Activated CD4-positive, alpha-beta T cell treated with anti-CD3 and anti-CD28 coated beads, Interleukin-2, amount 50 U/mL, for 16 hours (primary cell): Measurements from ENCODE around the gene SMCP.

ENCODE experiments used
- DNase-seq: peaks from one replicate; pipeline ENCODE4 v3.0.0-alpha.2; 2020

Gene SMCP, protein sequence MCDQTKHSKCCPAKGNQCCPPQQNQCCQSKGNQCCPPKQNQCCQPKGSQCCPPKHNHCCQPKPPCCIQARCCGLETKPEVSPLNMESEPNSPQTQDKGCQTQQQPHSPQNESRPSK

DNA sequence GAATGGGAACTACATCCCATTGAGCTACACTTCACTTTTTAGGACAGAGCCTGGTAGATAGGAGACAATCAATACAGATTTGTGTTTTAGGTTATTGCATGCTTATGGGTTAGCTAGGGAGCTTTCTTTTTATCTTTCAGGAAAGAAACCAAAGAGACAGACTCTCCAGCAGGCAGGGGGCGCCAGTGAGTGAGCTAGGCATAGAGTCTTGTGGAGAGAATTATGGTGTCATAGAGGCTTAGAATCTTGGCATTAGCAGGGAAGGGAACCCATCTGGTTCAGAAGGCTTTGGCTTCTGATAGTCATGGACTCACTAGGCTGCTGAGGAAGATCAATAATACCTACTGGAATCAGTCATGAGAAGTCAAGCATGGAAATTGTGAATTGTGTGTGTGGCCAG is at the start of gene SMCP:
Gene SMCP (plus strand): TSS at position 281 of the 400 bp plus-strand sequence. CDS start 6,101 bp downstream, outside the sequence.
- DNase-seq, result peak; percentile 22

DNA sequence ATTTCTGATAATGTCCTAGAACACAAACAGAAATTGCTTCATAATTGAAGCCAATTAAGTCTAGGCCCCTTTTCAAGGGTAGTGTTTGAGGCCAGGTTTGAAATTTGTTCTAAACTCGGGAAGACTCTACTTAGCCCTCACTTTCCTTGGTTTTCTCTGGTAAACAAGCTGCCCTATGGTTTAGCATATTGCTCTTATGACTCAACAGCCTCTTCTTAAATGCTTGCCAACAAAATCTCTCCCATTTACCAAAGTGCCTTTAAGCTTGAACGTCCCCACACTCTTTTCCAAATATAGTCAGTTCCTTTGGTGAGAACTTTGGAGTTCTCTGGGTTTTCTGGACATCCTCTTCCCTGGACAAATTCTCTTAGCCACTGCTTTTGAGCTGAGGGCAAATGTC is 41.3 kb upstream of the SMCP start:
- no peak for DNase-seq

DNA sequence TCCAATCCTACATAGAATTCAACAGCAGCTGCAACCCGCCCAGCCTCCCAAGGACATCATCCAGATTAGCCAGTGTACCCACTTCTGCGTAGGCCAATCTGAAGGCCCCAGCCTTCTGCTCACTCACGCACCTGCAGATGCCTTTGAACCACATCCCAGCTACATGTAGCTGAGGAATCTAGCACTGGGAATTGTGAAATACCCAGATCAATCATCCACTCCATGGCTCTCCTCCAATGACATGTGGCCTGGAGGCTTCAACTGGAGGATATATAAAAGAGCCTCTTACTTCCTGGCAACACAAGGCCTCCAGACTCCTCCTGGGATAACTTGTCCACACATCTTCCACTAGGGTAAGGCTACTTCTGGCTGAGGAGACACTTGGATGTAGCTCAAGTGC is 35.6 kb upstream of the SMCP start, which contains the start of gene LCE6A:
Gene LCE6A (plus strand): TSS at position 301 of the 400 bp plus-strand sequence. CDS start 665 bp downstream, outside the sequence.
- DNase-seq, result no peak

DNA sequence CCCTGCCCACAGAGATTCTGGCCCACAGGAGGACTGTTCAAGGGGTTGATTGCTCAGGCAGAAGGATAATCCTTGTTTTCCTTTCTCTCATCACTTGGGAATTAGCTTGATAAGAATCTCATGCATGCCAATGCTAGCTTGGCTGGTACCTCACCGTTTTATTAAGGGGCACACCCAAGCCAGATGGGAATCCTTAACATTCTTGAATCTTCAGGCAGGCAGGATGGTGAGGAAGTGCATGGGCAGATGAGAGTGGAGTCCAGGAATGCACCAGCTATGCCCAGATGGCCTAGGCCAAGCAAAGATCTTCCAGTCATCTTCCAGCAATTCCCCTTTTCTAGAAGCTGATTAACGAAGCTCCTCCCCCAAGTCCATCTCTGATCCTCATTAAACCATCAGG is 22.5 kb upstream of the SMCP start:
- no peak for DNase-seq

DNA sequence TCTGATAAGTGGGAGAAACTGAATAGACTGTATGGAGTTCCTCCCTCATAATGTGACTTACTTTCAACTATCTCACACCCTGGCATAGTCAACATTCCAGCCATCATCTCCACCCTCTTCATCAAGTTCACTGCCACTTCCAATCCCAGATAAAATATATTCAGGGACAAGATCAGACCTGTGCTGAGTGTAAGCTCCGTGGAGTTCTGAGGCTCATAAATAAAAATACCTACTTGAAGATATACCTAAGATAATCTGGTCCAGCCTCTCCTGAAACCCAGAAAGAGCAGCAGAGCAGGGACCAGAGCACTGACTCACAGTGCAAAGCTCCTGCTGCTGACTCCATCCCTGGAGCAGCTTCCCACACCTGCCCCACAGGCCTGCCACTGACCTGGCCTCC is 20.1 kb upstream of the SMCP start:
- DNase-seq, result no peak

DNA sequence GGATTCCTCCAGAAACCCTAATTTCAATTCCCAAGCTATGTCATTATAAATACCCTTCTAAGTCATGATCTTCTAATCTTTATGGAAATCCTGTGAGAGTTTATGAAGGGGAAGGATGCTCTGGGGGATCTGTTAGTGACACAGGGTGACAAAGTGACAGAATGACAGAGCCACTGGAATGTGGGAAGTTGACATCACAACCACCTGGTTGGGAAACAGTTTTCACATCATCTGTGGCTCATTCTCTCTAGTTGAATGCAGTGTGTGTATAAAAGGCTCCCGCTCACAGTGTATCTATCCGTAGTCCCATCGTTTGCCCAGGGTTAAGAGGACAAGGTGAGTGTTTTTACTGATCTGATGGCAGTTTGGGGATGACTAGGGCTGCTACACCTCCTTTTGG is 18.4 kb upstream of the SMCP start, which contains the start of gene LCE7A:
Gene LCE7A (plus strand): TSS at position 301 of the 400 bp plus-strand sequence. CDS start 702 bp downstream, outside the sequence.
- no peak for DNase-seq

DNA sequence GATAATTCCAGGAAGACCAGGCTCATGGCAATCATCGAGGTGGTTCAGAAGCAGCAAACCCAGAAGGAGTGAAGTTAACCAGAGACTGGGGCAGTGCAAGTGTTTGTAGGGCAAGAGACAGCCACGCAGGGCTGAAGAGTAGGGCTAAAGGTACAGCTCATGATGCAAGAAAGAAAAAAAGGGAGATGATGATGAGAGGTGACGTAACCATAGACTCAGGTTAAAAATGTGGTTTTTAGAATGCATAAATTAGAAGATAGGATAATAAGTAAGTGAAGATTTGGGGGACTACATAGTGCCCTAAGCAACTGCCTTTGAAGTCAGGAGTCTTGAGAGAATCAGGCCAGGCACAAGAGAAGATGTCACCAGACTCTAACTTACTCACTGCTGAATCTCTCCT is 18.0 kb upstream of the SMCP start:
- DNase-seq, result no peak

DNA sequence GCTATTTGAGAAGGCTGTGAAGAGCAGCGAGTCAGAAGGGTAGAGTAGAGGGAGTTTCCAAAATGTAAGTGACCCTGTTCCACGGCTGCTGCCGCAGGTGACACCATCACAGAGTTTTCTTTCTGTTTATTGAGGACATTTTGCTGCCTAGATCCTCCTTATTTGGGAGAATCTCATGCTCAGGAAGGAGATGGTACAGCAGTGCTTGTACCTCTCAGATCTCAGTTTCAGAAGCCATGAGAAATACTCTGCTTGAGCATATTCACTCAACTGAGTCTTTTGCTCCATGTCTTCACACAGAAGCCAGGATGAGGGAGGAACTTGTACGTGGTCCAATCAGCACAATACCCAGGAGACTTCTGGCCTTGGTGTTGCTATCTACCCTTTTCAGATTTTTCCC is 16.7 kb upstream of the SMCP start:
- no peak for DNase-seq

DNA sequence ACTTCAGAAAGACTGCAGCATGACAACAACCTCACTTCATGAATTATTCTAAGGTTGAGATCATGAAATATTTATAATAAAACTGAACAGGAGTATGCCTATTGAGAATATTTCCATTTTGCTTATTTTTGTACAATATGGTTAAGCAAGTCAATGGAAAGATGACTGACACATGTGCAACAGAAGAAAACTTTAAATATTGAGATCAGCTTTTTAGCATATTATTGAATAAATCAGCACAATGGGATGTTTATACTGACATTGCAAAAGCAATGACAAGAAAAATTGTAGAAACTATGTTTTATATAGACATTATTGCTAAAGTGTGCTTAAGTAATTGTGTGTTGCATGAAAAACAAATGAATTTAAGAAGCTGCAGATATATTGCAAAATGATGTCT is 13.7 kb upstream of the SMCP start:
- DNase-seq, result no peak

DNA sequence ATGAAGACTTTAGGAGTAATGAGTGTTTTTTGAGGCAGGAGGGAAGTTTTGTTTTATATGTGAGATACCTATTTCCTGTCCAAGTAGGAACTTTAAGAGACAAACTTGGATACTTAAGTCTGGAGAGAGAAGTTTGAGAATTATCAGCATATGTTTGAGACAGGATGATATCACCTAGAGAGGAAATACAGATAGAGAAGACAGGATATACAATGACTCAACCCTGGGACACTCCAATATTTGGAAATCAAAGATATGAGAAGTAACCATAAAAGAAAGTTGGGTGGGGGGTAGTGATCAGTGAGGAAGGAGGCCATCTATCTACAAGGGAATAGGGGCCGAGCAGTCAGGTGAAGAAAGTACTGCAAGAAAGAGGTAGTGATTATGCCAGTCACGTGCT is 11.8 kb upstream of the SMCP start:
- no peak for DNase-seq

DNA sequence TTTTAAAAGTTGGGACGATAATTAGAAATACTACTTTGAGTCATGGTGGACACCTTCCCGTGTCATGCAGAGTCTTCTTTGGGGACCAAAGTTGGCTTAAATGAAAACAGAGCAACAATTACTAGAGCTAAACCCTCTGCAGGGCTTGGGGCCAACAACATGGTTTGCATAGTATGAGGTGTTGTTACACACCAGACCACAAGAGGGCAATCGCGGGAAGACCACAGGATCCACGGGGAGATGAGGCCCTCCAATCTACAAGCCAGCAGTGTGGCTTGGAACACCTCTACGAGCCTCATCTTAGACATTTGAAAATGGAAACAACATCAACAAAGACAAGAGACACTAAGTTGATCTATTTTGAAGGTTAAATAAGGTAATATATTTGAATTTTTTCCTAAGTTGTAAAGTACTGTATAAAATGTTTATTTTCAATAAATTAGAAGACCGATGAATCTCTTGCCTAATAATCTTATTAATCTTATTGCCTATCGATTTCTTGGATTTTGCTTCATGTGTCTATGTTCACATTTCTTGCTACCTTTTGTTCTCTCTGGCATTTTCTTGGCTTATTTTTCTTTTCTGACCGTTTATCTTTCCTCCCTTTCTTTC is 8.2 kb upstream of the SMCP start:
- DNase-seq, result peak; percentile 69

DNA sequence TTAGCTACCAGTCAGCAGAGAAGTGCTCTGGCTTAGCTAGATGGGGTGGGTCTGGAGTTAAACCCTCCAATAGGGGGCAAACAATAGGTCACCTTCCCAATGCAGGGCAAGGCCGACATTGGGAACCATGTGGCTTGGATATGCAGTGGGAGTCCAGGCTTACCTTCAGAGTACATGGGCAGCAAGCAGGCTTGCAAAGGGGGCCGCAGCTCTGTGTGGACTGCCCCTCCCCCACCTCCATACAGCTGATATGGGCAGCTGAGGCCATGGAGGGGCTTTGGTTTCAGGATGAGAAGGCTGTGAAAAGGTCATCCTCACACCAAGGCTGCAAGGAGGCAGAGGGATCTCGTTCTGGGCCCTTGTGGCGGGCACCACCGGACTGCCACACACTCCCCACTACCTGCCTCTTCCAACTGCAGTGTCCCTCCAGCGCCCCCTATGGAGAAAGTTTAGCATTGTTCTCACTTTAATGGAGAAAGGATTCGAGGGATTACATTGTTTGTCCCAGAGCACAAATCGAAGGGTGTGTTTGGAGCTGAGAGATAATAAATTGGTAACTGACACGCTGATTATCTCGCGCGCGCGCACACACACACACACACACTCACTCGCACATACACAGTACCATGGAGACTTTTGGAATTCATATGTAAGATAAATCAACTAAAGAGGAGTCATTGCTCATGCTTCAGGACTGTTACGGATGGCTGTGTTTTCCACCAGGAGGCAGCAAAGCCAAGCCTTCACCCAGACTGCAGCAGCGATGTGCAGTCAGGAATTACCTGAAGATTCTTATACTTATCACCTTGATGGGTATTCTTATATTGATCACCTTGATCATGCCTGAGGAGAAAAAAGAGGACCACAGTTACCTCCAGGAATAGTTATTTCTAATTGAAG is 7.0 kb upstream of the SMCP start:
- peak; percentile 23 for DNase-seq

DNA sequence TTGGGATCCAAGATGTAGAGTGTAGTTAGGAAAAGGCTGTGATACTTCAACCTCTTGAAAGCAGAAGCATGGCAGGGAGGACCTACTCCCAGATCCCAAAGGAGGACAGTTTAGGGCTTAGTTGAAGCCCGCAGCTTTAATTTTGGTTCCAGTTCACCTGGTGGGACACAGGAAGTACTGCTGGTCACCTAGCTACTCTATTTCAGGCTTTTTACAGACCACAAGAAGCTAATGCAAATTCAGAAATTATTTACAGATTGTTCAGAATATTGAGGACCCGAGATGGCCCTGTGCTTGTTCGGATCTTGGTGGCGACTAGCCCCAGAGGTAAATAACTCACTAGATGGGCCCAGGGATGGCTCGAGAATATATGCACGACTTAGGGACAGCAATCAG is 6.4 kb upstream of the SMCP start:
- DNase-seq, result no peak

DNA sequence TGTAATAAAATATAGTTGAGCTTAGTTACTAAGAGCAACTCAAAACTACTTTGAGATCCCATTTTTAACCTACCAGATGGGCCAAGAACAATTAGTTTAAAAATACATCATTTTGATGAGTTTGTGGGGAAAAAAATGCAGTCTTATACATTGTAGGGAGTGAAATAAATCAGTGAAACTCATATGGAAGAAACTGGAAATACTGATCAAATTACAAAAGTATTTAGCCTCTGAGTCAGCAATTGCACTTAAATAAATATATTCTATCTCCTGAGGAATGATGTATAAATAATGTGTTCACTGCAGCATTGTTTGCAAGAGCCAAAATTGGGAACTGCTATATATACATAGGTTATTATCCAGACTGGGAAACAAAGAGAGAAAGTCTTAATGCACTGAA is 4.6 kb upstream of the SMCP start:
- no peak for DNase-seq

DNA sequence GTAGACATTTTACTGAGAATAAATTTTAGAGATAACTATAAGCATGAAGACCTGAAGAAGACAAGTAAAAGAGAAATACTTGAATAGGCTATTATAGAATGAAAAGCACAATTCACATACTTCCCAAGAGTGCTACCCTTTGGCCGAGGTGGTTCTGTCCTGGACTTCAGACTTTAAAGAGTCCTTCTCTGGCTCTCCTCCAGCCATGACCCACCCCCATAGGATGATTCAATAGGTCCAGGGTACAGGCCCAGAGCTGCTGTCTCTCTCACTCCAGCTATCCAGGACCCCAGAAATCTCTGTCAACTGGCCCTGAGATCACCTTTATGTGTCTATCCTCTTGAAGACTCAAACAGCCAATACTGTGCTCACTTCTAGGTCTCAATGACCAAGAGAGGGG is 1.3 kb upstream of the SMCP start:
- DNase-seq, result no peak

DNA sequence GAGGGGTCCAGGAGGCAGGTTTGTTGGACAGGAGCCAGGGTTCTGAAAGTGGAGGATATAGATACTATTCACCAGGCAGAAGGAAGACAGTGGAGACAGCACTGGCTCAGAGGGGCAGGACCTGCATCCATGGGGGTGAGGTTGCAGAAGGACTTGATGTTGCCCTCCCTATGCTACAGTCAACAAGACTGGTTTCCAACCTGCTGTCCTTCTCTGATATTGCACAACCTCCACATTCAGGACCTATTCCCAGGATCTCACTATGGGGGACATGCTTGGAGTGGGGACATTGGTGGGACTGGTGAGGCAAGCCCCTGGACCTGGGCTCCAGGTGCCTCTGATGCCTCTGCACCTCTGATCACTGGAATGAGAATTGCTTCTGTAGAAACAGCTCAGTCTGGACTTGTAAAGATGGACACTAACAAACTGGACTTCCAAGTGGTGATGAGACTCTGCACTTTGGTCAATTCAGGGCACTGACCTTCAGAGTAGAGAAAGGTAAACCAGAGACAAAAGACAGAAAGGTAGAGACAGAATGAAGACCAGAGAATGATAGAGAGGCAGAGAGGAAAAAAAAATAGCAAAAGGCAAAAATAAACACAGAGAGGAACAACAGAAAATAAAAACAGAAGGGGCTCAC is 1.6 kb downstream of the SMCP start:
- no peak for DNase-seq

DNA sequence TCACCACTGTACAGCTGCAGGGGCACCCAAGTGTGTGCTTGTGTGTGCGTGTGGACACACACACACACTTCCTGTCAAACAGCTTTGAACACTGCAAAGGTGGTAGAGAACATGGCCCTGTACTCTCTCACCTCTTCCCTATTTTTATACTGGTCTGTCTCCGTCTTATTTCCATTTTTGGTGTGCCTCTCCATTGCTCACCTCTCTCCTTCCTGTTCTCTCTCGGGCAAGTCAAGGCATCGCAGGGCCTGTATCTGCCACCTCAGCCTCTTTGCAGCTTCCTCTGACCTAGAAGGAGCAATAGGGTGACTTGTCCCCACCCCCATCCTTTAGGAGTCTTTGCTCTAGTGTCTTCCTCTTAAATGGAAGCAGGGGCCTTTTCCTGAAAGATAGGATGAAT is 2.2 kb downstream of the SMCP start:
- DNase-seq, result no peak

DNA sequence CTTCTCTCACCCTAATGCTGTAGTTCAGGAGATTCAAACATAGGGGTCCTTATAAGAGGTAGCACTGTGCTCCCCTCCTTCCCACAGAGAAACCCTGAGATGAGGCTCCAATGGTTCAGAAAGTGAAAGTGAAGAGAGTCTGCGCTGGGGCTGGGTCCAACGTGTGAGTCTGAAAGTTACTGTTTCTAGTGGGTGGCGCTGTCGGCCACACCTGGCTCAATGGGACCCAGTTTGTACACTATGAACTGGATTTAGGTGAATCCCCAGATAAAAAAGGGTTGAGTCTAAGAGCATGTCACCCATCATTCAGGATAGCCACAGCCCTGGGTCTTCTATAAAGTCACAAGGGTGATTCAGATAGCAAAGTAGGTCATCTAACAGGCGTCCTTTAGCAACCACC is 2.8 kb downstream of the SMCP start:
- peak; percentile 2 for DNase-seq

DNA sequence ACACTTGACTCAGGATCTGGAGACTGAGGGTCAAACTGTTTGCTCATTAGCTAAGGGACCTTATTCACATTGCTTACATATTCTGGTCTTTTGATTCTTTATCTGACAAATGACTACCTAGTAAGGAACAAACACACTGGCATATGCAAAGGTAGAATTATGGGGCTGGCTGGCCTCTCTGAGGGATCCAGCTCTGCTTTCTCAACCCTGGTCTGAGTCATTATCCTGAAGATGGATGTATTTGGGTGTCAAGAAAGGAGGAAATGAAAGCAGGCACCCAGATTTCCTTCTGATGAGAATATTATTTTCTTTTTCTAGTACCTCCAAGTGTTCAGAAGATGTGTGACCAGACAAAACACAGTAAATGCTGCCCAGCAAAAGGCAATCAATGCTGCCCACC is 6.0 kb downstream of the SMCP start:
- DNase-seq, result no peak

DNA sequence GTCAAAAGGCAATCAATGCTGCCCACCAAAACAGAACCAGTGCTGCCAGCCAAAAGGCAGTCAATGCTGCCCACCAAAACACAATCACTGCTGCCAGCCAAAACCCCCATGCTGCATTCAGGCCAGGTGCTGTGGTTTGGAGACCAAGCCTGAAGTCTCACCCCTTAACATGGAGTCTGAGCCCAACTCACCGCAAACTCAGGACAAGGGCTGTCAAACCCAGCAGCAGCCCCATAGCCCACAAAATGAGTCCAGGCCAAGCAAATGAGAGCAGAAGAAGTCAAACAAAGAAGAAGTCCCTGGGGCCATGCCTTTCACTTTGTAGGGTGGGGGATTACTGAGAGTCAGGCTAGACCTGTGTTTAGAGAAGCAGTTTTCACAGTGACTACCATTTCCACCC is 6.4 kb downstream of the SMCP start:
- DNase-seq, result no peak

DNA sequence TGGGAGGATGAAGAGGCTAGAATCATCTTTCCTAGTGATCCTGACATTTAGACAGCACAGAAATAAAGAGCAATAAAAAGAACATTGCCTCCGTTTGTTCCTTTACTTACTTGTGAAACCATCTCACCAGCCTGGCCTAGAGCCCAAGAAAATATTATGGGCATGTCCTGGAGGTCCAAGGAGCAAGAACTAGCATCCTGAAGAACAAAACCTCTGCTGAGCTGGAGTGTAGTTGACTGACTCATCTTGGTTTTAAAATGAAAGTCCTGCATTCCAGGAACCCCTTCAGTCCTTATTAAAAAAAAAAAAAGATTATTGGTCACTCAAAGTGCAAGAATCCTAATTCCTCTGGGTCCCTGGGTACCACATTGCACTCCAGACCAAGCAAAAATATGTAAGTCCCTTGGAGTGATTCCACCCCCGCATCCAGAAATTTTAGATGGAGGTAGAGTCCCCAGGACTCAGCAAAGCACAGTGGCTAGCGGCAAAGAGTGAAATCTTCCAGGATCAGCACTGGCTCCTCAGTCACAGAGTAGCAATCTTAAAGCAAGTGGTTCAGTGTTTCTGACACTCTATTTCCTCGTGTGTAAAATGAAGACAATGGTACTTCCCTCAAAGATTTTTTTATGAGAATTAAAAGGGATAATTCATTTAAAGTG is 7.0 kb downstream of the SMCP start:
- no peak for DNase-seq

DNA sequence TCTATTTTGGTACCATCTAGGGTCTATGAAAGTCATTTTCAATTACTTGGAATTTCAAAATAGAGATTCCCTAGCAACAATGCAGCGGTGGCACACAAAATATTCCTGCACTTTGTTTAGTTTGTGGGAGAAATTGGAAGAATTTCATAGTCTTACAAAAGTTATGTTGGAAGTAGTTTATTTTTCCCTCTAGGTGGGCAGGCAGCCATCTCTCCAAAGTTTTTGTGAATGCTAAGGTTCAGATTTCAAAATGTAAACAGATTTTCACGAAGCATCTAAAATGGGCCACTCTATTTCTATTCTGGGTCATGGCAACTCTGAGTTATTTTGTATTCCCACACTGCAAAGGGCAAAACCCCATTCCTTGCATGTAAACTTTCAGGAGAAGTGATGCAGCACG is 8.0 kb downstream of the SMCP start:
- no peak for DNase-seq
